NCI-H1417 treated with DMSO at 0.1 percent for 48 hours (cell line): ENCODE measurements around the gene MAT2B.

Source experiments
- DNase-seq: peaks from one replicate; lab custom pipeline; 2025; lab: John Stamatoyannopoulos, UW

The MAT2B gene

DNA sequence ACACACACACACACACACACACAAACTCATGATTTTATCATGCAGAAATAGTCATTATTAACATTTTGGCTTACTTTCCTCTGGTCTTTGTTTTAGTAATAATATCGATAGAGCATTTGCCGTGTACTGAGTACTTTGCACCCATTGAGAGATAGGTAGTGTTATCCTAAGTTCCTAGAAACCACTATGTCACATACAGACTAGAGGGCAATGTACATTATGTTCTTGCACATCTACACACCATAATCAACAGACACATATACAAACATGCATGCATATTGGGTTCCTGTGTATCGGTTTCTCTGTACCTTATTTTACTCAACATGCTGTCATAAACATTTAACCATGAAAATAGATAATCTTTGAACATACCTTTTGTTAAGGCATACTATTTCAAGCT lies 45.7 kb downstream of the MAT2B start:
- DNase-seq, result no peak

GRCh38 chr5:163552536-163552935 lies 47.1 kb downstream of the MAT2B start:
- no peak for DNase-seq

DNA sequence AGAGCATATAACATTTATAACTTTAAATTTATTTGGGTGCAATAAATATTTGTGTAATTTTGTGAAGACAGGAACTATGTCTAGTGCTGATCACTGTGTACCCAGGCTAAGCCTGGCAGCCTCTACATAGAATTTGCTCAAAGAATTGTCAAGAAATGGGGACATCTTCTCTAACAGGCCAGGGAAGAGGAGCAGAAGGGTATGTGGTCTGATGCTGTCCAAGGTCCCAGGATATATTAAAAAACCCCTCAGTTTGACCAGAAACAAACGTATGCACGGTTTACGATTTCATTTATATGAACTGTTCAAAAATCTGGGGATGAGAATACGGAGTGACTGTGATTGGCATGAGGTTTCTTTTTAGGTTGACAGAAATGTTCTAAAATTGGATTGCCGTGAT lies 55.9 kb downstream of the MAT2B start:
- no peak for DNase-seq

GRCh38 chr5:163562071-163562470 lies 56.7 kb downstream of the MAT2B start:
- no peak for DNase-seq

GRCh38 chr5:163563112-163563511 lies 57.7 kb downstream of the MAT2B start:
- DNase-seq, result no peak

- DNase-seq, result no peak
Measured at GRCh38 chr5:163563880-163564279, 58.5 kb downstream of the MAT2B start.

DNA sequence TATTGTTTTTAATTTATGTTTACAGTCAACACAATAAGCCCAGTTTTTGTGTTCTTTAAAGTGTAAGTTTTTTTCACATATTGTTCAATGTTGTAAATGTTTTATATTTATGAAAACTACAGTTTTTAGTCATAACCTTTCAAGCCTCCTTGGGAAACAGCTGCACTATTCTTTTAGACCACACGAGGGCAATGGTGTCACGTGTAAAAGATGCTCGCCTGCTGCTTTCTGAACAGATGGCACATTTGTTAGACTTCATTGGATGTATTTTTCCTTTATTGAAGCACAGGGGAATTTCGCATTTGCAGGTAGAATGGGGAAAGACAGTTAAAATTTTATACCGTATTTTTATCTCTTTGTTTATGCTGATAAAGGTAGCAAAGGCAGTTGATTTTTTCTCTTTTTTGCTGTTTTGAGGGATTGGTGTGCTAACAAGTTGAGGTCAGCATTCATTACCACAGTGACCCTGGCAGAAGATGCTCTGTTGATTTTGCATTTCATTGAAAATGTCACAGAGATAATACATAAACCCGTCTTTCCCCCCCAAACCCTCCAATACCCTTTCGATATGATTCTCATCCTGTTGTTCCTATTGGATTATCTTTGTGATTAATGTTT lies 59.0 kb downstream of the MAT2B start:
- no peak for DNase-seq

GRCh38 chr5:163565492-163565891 lies 60.1 kb downstream of the MAT2B start:
- no peak for DNase-seq

GRCh38 chr5:163565931-163566608 lies 60.7 kb downstream of the MAT2B start:
- no peak for DNase-seq

GRCh38 chr5:163566678-163567077 lies 61.3 kb downstream of the MAT2B start:
- no peak for DNase-seq

DNA sequence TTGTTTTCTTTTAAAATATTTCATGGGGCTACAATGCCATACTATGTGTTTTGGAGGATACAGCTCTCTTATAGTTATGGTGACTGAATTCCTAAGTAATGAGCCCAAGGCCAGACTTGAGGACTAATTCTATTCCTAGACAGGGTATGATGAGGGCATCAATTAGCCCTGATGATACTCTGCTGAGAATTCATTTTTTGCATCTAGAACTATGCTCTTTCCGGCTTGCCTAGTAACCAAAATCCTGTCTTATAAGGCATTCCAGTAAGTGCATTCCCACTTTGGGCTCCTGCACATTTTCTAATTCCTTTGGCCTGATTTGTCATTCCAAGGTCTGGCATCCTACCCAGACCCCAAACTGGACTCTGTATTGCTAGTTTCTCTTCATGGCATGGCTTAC lies 62.4 kb downstream of the MAT2B start:
- no peak for DNase-seq
